ENCODE measurements around the gene CUL5. TPM values are rescaled to one million over a fixed set of nuclear protein-coding genes. Genes with fewer than 3 reads are reported as not detected.

CUL5 gene
- total and polyA plus RNA-seq, 2 donors (not counting 1 experiment from before 2014, with no cell fraction given): 22.9 to 28.2 TPM

DNA sequence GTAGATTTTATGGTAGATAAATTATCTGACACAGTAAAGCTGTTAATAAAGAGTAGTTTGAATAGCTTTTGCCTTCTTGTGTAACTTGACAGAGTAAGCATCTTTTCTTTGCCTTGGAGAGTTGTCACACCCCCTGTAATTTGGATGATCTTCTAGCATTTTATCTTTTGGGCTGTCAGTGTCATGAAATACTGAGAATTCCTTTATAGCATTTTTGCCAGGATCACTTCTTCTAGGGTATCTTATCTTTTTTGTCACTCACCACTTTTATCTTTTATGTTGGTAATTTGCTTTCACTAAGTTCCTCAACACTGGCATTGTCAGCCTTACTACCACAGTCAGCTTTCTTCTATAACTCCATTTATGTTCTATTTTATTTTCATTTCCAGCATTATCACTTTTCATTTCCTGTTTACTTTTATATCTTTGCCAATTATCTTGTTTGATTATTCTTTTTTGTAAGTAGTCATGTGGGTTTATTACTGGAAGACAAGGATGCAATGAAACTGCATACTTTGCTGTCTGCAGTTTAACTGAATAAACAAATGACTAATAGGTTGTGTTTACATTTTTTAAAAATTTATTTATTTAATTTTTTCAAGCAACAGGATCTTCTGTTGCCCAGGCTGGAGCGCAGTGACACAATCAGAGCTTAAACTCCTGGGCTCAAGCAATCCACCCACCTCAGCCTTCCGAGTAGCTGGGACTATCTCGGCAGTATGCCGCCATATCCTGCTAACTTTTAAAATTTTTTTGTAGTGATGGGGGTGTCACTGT, 84.6 kb downstream of the CUL5 start:
- no peak overlapping the region for H3K4me3 ChIP-seq (replicated peaks in 1 of 4; ENCODE audit: control extremely low read depth in 1 of 4, insufficient read depth in 1 of 4, low read depth in 3 of 4, low read length in 4 of 4)
- H4K20me1 ChIP-seq (ENCODE audit: control insufficient read depth, extremely low read depth, insufficient read depth, low read length): no peaks in the 10 kb centered on the region
- DNase-seq (ENCODE audit: low read depth in 2 of 2): peak in 1 of 2 donors; percentile 60
- no peaks in the 10 kb centered on the region for H3K9me3 ChIP-seq (ENCODE audit: control insufficient read depth, insufficient read depth, low read depth, low read length)
- TF ChIP-seq EZH2 (IDR thresholded peaks at IDR 0.05; ENCODE audit: low read length, missing control alignments): no peak
- TF ChIP-seq, protein P1, sequence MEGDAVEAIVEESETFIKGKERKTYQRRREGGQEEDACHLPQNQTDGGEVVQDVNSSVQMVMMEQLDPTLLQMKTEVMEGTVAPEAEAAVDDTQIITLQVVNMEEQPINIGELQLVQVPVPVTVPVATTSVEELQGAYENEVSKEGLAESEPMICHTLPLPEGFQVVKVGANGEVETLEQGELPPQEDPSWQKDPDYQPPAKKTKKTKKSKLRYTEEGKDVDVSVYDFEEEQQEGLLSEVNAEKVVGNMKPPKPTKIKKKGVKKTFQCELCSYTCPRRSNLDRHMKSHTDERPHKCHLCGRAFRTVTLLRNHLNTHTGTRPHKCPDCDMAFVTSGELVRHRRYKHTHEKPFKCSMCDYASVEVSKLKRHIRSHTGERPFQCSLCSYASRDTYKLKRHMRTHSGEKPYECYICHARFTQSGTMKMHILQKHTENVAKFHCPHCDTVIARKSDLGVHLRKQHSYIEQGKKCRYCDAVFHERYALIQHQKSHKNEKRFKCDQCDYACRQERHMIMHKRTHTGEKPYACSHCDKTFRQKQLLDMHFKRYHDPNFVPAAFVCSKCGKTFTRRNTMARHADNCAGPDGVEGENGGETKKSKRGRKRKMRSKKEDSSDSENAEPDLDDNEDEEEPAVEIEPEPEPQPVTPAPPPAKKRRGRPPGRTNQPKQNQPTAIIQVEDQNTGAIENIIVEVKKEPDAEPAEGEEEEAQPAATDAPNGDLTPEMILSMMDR (conservative IDR thresholded peaks at IDR 0.05 in 1 of 2, IDR thresholded peaks at IDR 0.05 in 1 of 2; ENCODE audit: low read depth in 1 of 2, low read length in 2 of 2): no peak
- no peaks in the 10 kb centered on the region for H3K36me3 ChIP-seq (ENCODE audit: control insufficient read depth, insufficient read depth, low read length)
- H3K9ac ChIP-seq (ENCODE audit: insufficient read depth, low read length): no peak overlapping the region
- no peak overlapping the region for H3K4me2 ChIP-seq (ENCODE audit: extremely low read depth, insufficient read depth, low read length)
- H3K27ac ChIP-seq (ENCODE audit: insufficient read depth, low read length): peak overlapping the region; percentile 25
- no peaks in the 10 kb centered on the region for H3K79me2 ChIP-seq (ENCODE audit: control insufficient read depth, insufficient read depth, low read length)
- H3K4me1 ChIP-seq (ENCODE audit: control insufficient read depth, extremely low read depth, insufficient read depth, low read length): peaks cover 2% of the 10 kb centered on the region
- no peaks in the 10 kb centered on the region for H3K27me3 ChIP-seq (ENCODE audit: control insufficient read depth, insufficient read depth, low read length)
- H2AFZ ChIP-seq (ENCODE audit: low read length): no peak overlapping the region

DNA sequence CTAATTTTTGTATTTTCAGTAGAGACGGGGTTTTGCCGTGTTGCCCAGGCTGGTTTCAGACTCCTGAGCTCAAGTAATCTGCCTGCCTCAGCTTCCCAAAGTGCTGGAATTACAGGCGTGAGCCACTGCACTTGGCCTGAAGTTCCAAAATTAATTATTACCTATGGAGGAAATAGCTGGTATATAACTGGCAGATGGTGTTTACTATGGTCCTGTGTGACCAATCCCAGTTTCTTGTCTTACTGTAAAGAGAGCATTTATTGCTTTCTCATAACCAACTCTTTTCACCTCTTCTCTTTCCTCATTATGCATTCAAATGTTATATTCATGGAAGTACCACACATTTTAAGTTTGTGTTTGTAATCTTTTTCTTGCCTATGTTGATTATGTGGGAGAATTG, 88.5 kb downstream of the CUL5 start:
- no peak overlapping the region for H3K27ac ChIP-seq (ENCODE audit: insufficient read depth, low read length)
- H3K4me3 ChIP-seq (replicated peaks in 1 of 4; ENCODE audit: control extremely low read depth in 1 of 4, insufficient read depth in 1 of 4, low read depth in 3 of 4, low read length in 4 of 4): no peak overlapping the region
- TF ChIP-seq, protein P1 (conservative IDR thresholded peaks at IDR 0.05 in 1 of 2, IDR thresholded peaks at IDR 0.05 in 1 of 2; ENCODE audit: low read depth in 1 of 2, low read length in 2 of 2): no peak
- no peak for TF ChIP-seq EZH2 (IDR thresholded peaks at IDR 0.05; ENCODE audit: low read length, missing control alignments)

DNA sequence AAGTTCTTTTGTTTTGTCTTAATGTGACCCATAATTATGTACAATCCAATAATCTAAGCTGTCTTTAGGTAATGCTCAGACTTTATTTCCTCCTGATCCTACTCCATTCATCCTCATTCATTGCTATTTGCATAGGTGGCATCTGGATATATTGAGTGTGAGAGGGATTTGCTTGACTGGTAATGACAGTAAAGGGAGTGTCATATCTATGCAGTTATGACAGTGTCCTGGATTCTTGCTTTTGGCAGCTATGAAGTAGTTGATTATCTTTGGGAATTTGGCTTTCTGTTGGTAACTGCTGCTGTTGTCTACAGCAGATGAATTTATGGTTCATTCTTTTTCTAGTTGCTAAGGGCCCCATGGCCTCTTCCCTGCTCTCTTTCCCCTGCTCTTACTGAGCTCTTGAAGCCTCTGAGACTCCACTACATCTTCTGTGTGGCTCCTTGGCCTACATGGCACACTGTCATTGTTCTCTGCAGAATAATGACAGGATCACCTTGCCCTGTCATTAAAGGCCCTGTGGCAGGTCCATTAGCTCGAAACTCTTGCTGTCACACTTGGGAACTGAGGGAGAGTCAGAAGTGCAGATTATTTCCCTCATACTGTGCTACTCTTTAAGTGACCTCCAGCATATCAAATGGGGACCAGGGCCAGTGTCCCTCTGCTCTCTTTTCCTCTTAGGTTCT, 92.5 kb downstream of the CUL5 start:
- Histone ChIP-seq H3K9ac (ENCODE audit: insufficient read depth, low read length) (no peak overlapping the region), H3K4me2 (ENCODE audit: extremely low read depth, insufficient read depth, low read length) (no peak overlapping the region), H3K27ac (ENCODE audit: insufficient read depth, low read length) (no peak overlapping the region), H4K20me1 (ENCODE audit: control insufficient read depth, extremely low read depth, insufficient read depth, low read length) (no peaks in the 10 kb centered on the region), H3K4me3 (replicated peaks in 1 of 4; ENCODE audit: control extremely low read depth in 1 of 4, insufficient read depth in 1 of 4, low read depth in 3 of 4, low read length in 4 of 4) (no peak overlapping the region), H3K79me2 (ENCODE audit: control insufficient read depth, insufficient read depth, low read length) (no peaks in the 10 kb centered on the region), H3K36me3 (ENCODE audit: control insufficient read depth, insufficient read depth, low read length) (peaks cover 2% of the 10 kb centered on the region), H3K27me3 (ENCODE audit: control insufficient read depth, insufficient read depth, low read length) (no peaks in the 10 kb centered on the region), H3K9me3 (ENCODE audit: control insufficient read depth, insufficient read depth, low read depth, low read length) (no peaks in the 10 kb centered on the region), H3K4me1 (ENCODE audit: control insufficient read depth, extremely low read depth, insufficient read depth, low read length) (no peaks in the 10 kb centered on the region), H2AFZ (ENCODE audit: low read length) (no peak overlapping the region)
- DNase-seq (ENCODE audit: low read depth in 2 of 2): no peak
- TF ChIP-seq, protein P1 (conservative IDR thresholded peaks at IDR 0.05 in 1 of 2, IDR thresholded peaks at IDR 0.05 in 1 of 2; ENCODE audit: low read depth in 1 of 2, low read length in 2 of 2): no peak
- TF ChIP-seq EZH2 (IDR thresholded peaks at IDR 0.05; ENCODE audit: low read length, missing control alignments): no peak

More for the DNA sequence above, 88.5 kb downstream of the CUL5 start:
- H3K9ac ChIP-seq (ENCODE audit: insufficient read depth, low read length): no peak overlapping the region
- no peaks in the 10 kb centered on the region for H3K79me2 ChIP-seq (ENCODE audit: control insufficient read depth, insufficient read depth, low read length)
- H3K4me1 ChIP-seq (ENCODE audit: control insufficient read depth, extremely low read depth, insufficient read depth, low read length): peaks cover 2% of the 10 kb centered on the region
- H3K9me3 ChIP-seq (ENCODE audit: control insufficient read depth, insufficient read depth, low read depth, low read length): no peaks in the 10 kb centered on the region
- H3K36me3 ChIP-seq (ENCODE audit: control insufficient read depth, insufficient read depth, low read length): peaks cover 2% of the 10 kb centered on the region
- H3K4me2 ChIP-seq (ENCODE audit: extremely low read depth, insufficient read depth, low read length): no peak overlapping the region
- no peaks in the 10 kb centered on the region for H4K20me1 ChIP-seq (ENCODE audit: control insufficient read depth, extremely low read depth, insufficient read depth, low read length)
- no peak for DNase-seq (ENCODE audit: low read depth in 2 of 2)
- no peaks in the 10 kb centered on the region for H3K27me3 ChIP-seq (ENCODE audit: control insufficient read depth, insufficient read depth, low read length)
- no peak overlapping the region for H2AFZ ChIP-seq (ENCODE audit: low read length)

Data from fibroblast of lung (primary cell).